HG02798 (cell line): ENCODE data around the gene CD72.

ENCODE experiments used
- ATAC-seq: cut with Tn5 transposase; IDR thresholded peaks from one replicate; pipeline ENCODE4 v1.9.1; 2021; ENCODE audit warnings: mild to moderate bottlenecking; ENCODE audit not compliant: unreplicated experiment, poor library complexity

Gene CD72

DNA sequence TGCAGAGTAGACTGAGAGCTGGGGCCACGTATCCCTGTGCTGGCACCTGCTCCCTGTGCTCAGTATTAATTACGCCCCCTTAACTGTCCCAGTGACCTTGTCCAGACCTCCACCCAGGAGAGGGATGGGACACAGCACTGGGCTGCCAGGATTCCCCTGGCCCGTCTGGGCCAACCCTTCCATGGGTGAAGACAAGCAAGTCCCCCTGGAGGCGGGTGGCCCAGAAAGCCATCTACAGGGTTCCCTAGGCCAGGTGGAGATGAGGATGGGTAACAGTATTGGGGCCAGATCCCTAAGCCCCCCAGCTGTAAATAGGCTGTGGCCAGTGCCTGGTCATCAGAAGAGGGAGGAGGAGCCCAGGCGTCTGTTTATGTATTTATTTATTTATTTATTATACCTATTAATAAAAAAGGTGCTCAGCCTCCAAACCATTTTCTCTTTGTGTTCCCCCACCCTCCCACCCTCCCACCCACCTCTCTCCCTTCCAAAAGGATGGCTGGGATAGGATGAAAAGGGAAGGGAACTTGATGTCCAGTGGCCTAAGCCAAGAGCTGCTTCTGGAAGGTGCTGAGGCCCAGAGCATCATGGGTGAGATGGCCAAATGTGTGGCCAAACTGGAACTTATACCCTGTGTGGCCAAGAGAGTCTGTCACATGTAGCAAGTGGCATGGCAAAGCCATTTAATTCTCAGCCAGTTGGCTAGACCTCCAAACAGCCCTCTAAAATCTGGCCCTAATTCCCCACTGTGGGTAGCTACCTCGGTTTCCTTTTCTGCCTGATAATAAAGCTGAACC, 56.5 kb downstream of the CD72 start:
- ATAC-seq: no peak

DNA sequence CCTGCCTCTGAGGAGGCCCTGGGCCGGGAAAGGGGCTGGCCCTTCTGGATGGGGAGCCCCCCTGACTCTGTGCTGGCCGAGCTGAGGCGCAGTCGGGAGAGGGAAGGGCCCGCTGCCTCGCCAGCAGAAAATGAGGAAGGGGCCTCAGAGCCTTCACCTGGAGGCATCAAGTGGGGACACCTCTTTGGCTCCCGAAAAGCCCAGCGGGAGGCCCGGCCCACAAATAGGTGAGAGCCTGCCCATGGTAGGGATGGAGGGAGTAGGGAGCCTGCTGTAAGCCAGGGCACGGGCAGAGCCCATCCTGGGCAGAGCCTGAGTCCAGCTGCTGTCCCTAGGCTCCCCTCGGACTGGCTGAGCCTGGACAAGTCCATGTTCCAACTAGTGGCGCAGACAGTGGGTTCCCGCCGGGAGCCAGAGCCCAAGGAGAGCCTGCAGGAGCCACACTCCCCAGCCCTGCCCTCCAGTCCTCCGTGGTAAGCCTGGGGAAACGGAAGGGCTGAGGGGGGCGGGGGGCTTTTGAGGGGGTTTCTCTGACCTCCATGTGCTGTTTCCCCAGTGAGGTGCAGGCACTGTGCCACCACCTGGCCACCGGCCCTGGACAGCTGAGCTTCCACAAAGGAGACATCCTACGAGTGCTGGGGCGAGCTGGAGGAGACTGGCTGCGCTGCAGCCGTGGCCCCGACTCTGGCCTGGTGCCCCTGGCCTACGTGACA, 57.4 kb downstream of the CD72 start:
- no peak for ATAC-seq
